Thyroid gland (tissue), 4 donors: Measurements from ENCODE around the gene GAREM1.

Experiments used
- POLR2A ChIP-seq, 2 donors: fragments of 450-650 bp; IDR thresholded peaks; one replicate each; pipeline ENCODE4 v1.6.1; 2017; ENCODE audit warnings: antibody characterized with exemption in 2 of 2, mild to moderate bottlenecking in 2 of 2, moderate library complexity in 1 of 2
- TF ChIP-seq, protein P1 (sequence below), 6 experiments: fragments of 200-600 bp in 3 of 6; fragments of 450-650 bp in 3 of 6; sonication (generic) in 3 of 6; IDR thresholded peaks; one replicate each; pipeline ENCODE4 v1.5.1; 2016 to 2019; ENCODE audit warnings: antibody characterized with exemption in 6 of 6, mild to moderate bottlenecking in 2 of 6, inconsistent platforms in 1 of 6, moderate library complexity in 1 of 6

DNA sequence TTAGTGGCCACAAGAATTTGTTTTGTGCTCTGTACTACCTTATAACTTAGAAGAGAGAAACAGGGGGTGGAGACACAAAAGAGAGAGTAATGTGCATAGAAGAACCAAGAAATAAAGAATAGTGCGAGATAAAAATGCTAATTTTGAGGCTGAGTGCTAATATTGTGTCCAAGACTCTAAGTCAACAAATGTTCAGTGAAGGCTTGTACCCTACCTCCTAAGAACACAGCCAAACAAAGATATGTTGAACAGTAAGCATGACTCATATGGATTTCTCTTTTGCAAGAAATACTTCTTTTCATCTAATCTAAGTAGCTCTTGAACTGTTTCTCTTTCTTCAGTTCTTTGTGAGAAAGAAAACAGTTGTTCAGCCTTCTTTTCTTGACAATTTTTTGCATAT lies 45.2 kb downstream of the GAREM1 start:
- no peak for TF ChIP-seq POLR2A (IDR thresholded peaks at IDR 0.05)
- TF ChIP-seq, protein P1, sequence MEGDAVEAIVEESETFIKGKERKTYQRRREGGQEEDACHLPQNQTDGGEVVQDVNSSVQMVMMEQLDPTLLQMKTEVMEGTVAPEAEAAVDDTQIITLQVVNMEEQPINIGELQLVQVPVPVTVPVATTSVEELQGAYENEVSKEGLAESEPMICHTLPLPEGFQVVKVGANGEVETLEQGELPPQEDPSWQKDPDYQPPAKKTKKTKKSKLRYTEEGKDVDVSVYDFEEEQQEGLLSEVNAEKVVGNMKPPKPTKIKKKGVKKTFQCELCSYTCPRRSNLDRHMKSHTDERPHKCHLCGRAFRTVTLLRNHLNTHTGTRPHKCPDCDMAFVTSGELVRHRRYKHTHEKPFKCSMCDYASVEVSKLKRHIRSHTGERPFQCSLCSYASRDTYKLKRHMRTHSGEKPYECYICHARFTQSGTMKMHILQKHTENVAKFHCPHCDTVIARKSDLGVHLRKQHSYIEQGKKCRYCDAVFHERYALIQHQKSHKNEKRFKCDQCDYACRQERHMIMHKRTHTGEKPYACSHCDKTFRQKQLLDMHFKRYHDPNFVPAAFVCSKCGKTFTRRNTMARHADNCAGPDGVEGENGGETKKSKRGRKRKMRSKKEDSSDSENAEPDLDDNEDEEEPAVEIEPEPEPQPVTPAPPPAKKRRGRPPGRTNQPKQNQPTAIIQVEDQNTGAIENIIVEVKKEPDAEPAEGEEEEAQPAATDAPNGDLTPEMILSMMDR (IDR thresholded peaks at IDR 0.05): no peak
